SK-N-SH (cell line): ENCODE measurements around the gene ARHGAP6. TPM values are rescaled to one million over a fixed set of nuclear protein-coding genes. Genes with fewer than 3 reads are reported as not detected.
A peak's percentile ranks its signal among the peaks of the same experiment; 100 is the strongest.

Source experiments
- CTCF ChIA-PET: fragments of 300-600, 350-600 bp; formaldehyde crosslinking; extraction: SDS; loops from one replicate; lab custom pipeline; 2021; lab: Yijun Ruan, JAX
- POLR2A ChIA-PET: fragments of 350-600 bp; sonication (Branson Sonifier 250); formaldehyde crosslinking; extraction: SDS; loops from one replicate; lab custom pipeline; 2020; ENCODE audit warnings: antibody characterized with exemption, inconsistent platforms; lab: Yijun Ruan, JAX
- DNase-seq: peaks from one replicate; pipeline ENCODE4 v3.0.0; 2012
- H2AFZ ChIP-seq: fragments of 200-600 bp; sonication (generic); 2 replicates; pipeline ENCODE4 v1.8.1; 2016; ENCODE audit warnings: antibody characterized with exemption, mild to moderate bottlenecking, low read depth
- H3F3A ChIP-seq: fragments of 200-600 bp; sonication (generic); replicated peaks from 2 replicates; pipeline ENCODE3; 2016; ENCODE audit warnings: antibody characterized with exemption, mild to moderate bottlenecking; ENCODE audit not compliant: insufficient read depth
- H3K27ac ChIP-seq, 2 experiments: fragments of 200-500 bp in 1 of 2; fragments of 200-600 bp in 1 of 2; sonication (Bioruptor generic) in 1 of 2; sonication (generic), shearing (Covaris generic) in 1 of 2; 2 replicates each; pipeline versions ENCODE4 v1.5.1 to v1.6.1; 2014 to 2016; ENCODE audit warnings: low read depth in 2 of 2, inconsistent platforms in 1 of 2, low read length in 1 of 2, mild to moderate bottlenecking in 1 of 2, mixed read lengths in 1 of 2
- H3K27me3 ChIP-seq: fragments of 200-600 bp; sonication (generic), shearing (Covaris generic); 2 replicates; pipeline ENCODE4 v1.6.1; 2016; ENCODE audit warnings: mixed run types; ENCODE audit not compliant: insufficient read depth
- H3K36me3 ChIP-seq, 2 experiments: fragments of 200-500 bp in 1 of 2; fragments of 200-600 bp in 1 of 2; sonication (Bioruptor generic) in 1 of 2; sonication (generic) in 1 of 2; replicated peaks in 1 of 2; 2 replicates each; pipeline versions ENCODE3 to v1.5.1; 2014 to 2016; ENCODE audit warnings: low read length in 1 of 2, mild to moderate bottlenecking in 1 of 2; ENCODE audit not compliant: insufficient read depth in 2 of 2, control insufficient read depth in 1 of 2
- H3K4me1 ChIP-seq, 2 experiments: fragments of 200-500 bp in 1 of 2; fragments of 200-600 bp in 1 of 2; sonication (Bioruptor generic) in 1 of 2; sonication (generic), shearing (Covaris generic) in 1 of 2; 2 replicates each; pipeline versions ENCODE4 v1.5.1 to v1.6.1; 2014 to 2016; ENCODE audit warnings: low read depth in 1 of 2, low read length in 1 of 2, mixed run types in 1 of 2; ENCODE audit not compliant: insufficient read depth in 2 of 2, control insufficient read depth in 1 of 2
- H3K4me2 ChIP-seq: fragments of 200-600 bp; sonication (generic), shearing (Covaris generic); 2 replicates; pipeline ENCODE4 v1.6.1; 2017; ENCODE audit warnings: mixed run types
- H3K4me3 ChIP-seq, 2 experiments: fragments of 200-500 bp in 1 of 2; fragments of 200-600 bp in 1 of 2; sonication (Bioruptor generic) in 1 of 2; sonication (generic), shearing (Covaris generic) in 1 of 2; 2 replicates each; pipeline versions ENCODE4 v1.5.1 to v1.8.1; 2014 to 2016; ENCODE audit warnings: low read depth in 2 of 2, inconsistent platforms in 1 of 2, low read length in 1 of 2, mild to moderate bottlenecking in 1 of 2, mixed read lengths in 1 of 2, moderate library complexity in 1 of 2
- H3K79me2 ChIP-seq: fragments of 200-600 bp; sonication (generic); 2 replicates; pipeline ENCODE4 v1.8.1; 2017; ENCODE audit warnings: mild to moderate bottlenecking; ENCODE audit not compliant: insufficient read depth
- H3K9ac ChIP-seq: fragments of 200-600 bp; sonication (generic); 2 replicates; pipeline ENCODE4 v1.6.1; 2017; ENCODE audit warnings: mixed run types
- H3K9me2 ChIP-seq: fragments of 200-600 bp; sonication (generic); 2 replicates; pipeline ENCODE4 v1.6.1; 2017; ENCODE audit warnings: mixed run types
- H3K9me3 ChIP-seq: fragments of 200-600 bp; sonication (generic); 2 replicates; pipeline ENCODE4 v1.6.1; 2017; ENCODE audit warnings: mixed run types, mild to moderate bottlenecking, moderate library complexity
- H4K20me1 ChIP-seq: fragments of 200-600 bp; sonication (generic); 2 replicates; pipeline ENCODE4 v1.6.1; 2017; ENCODE audit warnings: mild to moderate bottlenecking, mixed run types; ENCODE audit not compliant: insufficient read depth
- EP300 ChIP-seq, 2 experiments: IDR thresholded peaks; 2 replicates each; pipeline versions ENCODE4 v1.4.0 to v1.6.1; 2012; ENCODE audit warnings: borderline replicate concordance in 1 of 2, low read depth in 1 of 2, low read length in 1 of 2
- FOSL2 ChIP-seq: IDR thresholded peaks from 2 replicates; pipeline ENCODE4 v1.4.0; 2012; ENCODE audit warnings: low read depth, mild to moderate bottlenecking, moderate library complexity, borderline replicate concordance
- FOXJ3 ChIP-seq: sonication (generic); formaldehyde crosslinking; IDR thresholded peaks from 2 replicates; pipeline ENCODE4 v1.5.1; 2020; ENCODE audit warnings: mild to moderate bottlenecking, missing genetic modification reagents
- FOXM1 ChIP-seq: IDR thresholded peaks from 2 replicates; pipeline ENCODE4 v1.4.0; 2012; ENCODE audit warnings: low read depth, mild to moderate bottlenecking
- GABPA ChIP-seq: IDR thresholded peaks from 2 replicates; pipeline ENCODE4 v1.4.0; 2012; ENCODE audit warnings: low read depth, mild to moderate bottlenecking
- MEF2A ChIP-seq: IDR thresholded peaks from 2 replicates; pipeline ENCODE4 v1.4.0; 2012; ENCODE audit warnings: low read depth, borderline replicate concordance
- MXI1 ChIP-seq: IDR thresholded peaks from 2 replicates; pipeline ENCODE4 v1.6.1; 2012; ENCODE audit warnings: mild to moderate bottlenecking, low read depth, low read length, improper control_type of control experiment
- NFIC ChIP-seq: IDR thresholded peaks from 2 replicates; pipeline ENCODE4 v1.4.0; 2012; ENCODE audit warnings: borderline replicate concordance
- POLR2AphosphoS5 ChIP-seq: IDR thresholded peaks from 2 replicates; pipeline ENCODE4 v1.6.1; 2012; ENCODE audit warnings: low read depth, low read length
- SMC3 ChIP-seq: IDR thresholded peaks from 2 replicates; pipeline ENCODE4 v1.6.1; 2012; ENCODE audit warnings: low read depth, low read length, improper control_type of control experiment
- YY1 ChIP-seq: IDR thresholded peaks from 2 replicates; pipeline ENCODE4 v1.4.0; 2012; ENCODE audit warnings: low read depth, mild to moderate bottlenecking
- WGBS: methylation state at CpG from one replicate; pipeline ENCODE4 v1.1.6; 2017; ENCODE audit warnings: low lambda C conversion rate; 5-methylcytosine and 5-hydroxymethylcytosine counted together
- polyA plus RNA-seq, 3 experiments: library from polyadenylated mRNA; depleted of rRNA; stranded (reverse); fragments of >200 nt; gene quantifications; 2 replicates each; pipeline ENCODE4 v1.2.3, GENCODE V29; 2012
- TF ChIP-seq, protein P1 (sequence below): IDR thresholded peaks from 2 replicates; pipeline ENCODE4 v1.4.0; 2012; ENCODE audit warnings: low read depth
- TF ChIP-seq, protein P2 (sequence below): fragments of 150-350 bp; IDR thresholded peaks from 2 replicates; pipeline ENCODE4 v1.6.1; 2017; ENCODE audit warnings: antibody characterized with exemption, low read length, low read depth, borderline replicate concordance
- TF ChIP-seq, protein P3 (sequence below): IDR thresholded peaks from 2 replicates; pipeline ENCODE4 v1.4.0; 2012; ENCODE audit warnings: low read depth, borderline replicate concordance
- TF ChIP-seq, protein P4 (sequence below): fragments of 200-600 bp; sonication (generic); IDR thresholded peaks from 2 replicates; pipeline ENCODE4 v1.6.1; 2017; ENCODE audit warnings: antibody characterized with exemption, mild to moderate bottlenecking, moderate library complexity

ARHGAP6 gene
- polyA plus RNA-seq, 1 of the 3 experiments (the other 2 are of a cell fraction) = 0.16 TPM

DNA sequence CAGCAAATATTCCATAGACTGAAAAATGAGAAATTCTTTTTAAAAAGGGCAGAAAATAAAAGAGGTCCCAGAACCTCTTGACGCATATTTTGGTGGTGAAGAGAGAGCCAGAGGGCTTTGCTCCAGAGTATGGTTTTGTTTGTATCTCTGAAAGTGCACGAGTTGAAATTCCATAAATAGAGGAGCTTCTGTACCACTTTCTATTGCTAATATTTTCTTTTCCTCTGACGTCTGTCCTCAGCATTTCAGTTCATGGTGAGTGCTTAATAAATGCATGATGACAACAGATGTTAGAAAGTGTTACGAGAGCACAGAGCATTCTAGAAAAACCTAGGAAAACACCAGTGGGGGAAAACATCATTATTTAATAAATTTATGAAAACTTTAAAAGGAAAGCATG lies 227.0 kb downstream of the ARHGAP6 start:
- Histone ChIP-seq H3K9ac (no peak overlapping the region), H3K4me1 (peaks cover 0 to 16% of the 10 kb centered on the region in 2 experiments; a peak in 1 of 4 replicates), H3F3A (peaks cover 15% of the 10 kb centered on the region), H3K79me2 (no peaks in the 10 kb centered on the region), H2AFZ (no peak overlapping the region), H3K4me3 (no peak overlapping the region), H3K27ac (no peak overlapping the region), H3K36me3 (no peaks in the 10 kb centered on the region), H3K27me3 (no peaks in the 10 kb centered on the region), H3K9me2 (no peaks in the 10 kb centered on the region), H3K9me3 (no peaks in the 10 kb centered on the region), H3K4me2 (no peak overlapping the region)
- CTCF ChIA-PET = interaction anchor here (1.1 kb wide), 1 partner anchor 295 kb away, joined by 3 read pairs; no protein-coding TSS in a partner anchor
- 42% methylated on average over 4 of the region's 4 CpGs for WGBS
- no peak for DNase-seq
- POLR2A ChIA-PET = no interaction called here
- TF ChIP-seq MXI1 = no peak
- no peak for TF ChIP-seq YY1
- TF ChIP-seq EP300 (IDR thresholded peaks at IDR 0.05; ENCODE audit: borderline replicate concordance in 1 of 2, low read depth in 1 of 2, low read length in 1 of 2) = no peak
- no peak for TF ChIP-seq GABPA
- no peak for TF ChIP-seq MEF2A
- TF ChIP-seq, protein P1, sequence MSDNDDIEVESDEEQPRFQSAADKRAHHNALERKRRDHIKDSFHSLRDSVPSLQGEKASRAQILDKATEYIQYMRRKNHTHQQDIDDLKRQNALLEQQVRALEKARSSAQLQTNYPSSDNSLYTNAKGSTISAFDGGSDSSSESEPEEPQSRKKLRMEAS = no peak
- TF ChIP-seq, all 33 proteins: peak for 0
- H4K20me1 ChIP-seq = no peaks in the 10 kb centered on the region

DNA sequence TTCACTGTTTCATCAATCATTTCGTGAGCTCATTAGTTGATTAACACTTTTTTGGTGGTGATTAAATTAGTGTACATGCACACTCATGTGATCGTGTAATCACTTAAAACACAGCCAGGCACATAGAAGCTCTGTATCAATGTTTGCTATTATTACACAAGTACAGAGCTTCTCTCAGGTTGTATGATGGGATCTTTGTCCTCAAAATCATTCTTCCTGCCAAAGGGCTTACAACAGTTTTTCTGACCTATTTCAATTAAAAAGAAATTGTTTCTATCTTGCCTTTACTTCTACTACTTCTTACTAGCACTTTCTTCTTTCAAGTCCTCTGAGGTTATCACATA lies 227.4 kb downstream of the ARHGAP6 start:
- H4K20me1 ChIP-seq = no peaks in the 10 kb centered on the region
- peaks cover 15% of the 10 kb centered on the region for H3F3A ChIP-seq
- ChIA-PET CTCF (interaction anchor here (1.1 kb wide), 1 partner anchor 295 kb away, joined by 3 read pairs; no protein-coding TSS in a partner anchor), POLR2A (no interaction called here)
- DNase-seq = no peak
- H3K79me2 ChIP-seq = no peaks in the 10 kb centered on the region
- 0 out of 2 replicates have a peak overlapping the region, but pooled peaks have one; percentile 44 for H2AFZ ChIP-seq
- 39% methylated on average over 2 of the region's 2 CpGs for WGBS
- H3K27ac ChIP-seq = no peak overlapping the region
- H3K4me3 ChIP-seq = no peak overlapping the region
- peaks cover 0 to 16% of the 10 kb centered on the region in 2 experiments; a peak in 1 of 4 replicates for H3K4me1 ChIP-seq
- H3K9me3 ChIP-seq = no peaks in the 10 kb centered on the region
- H3K9ac ChIP-seq = no peak overlapping the region
- H3K27me3 ChIP-seq = no peaks in the 10 kb centered on the region
- H3K9me2 ChIP-seq = no peaks in the 10 kb centered on the region
- no peaks in the 10 kb centered on the region for H3K36me3 ChIP-seq
- TF ChIP-seq, protein P2, sequence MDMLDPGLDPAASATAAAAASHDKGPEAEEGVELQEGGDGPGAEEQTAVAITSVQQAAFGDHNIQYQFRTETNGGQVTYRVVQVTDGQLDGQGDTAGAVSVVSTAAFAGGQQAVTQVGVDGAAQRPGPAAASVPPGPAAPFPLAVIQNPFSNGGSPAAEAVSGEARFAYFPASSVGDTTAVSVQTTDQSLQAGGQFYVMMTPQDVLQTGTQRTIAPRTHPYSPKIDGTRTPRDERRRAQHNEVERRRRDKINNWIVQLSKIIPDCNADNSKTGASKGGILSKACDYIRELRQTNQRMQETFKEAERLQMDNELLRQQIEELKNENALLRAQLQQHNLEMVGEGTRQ = no peak
- no peak for TF ChIP-seq SMC3
- TF ChIP-seq, protein P3, sequence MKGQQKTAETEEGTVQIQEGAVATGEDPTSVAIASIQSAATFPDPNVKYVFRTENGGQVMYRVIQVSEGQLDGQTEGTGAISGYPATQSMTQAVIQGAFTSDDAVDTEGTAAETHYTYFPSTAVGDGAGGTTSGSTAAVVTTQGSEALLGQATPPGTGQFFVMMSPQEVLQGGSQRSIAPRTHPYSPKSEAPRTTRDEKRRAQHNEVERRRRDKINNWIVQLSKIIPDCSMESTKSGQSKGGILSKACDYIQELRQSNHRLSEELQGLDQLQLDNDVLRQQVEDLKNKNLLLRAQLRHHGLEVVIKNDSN = no peak
- no peak for TF ChIP-seq NFIC
- no peak for TF ChIP-seq GABPA
- no peak for TF ChIP-seq YY1
- no peak for TF ChIP-seq FOXJ3 (CRISPR knock-in tag)
- no peak for TF ChIP-seq FOXM1
- TF ChIP-seq FOSL2 = no peak
- no peak for TF ChIP-seq POLR2AphosphoS5
- TF ChIP-seq, protein P1 = no peak
- no peak for TF ChIP-seq MEF2A
- TF ChIP-seq, protein P4, sequence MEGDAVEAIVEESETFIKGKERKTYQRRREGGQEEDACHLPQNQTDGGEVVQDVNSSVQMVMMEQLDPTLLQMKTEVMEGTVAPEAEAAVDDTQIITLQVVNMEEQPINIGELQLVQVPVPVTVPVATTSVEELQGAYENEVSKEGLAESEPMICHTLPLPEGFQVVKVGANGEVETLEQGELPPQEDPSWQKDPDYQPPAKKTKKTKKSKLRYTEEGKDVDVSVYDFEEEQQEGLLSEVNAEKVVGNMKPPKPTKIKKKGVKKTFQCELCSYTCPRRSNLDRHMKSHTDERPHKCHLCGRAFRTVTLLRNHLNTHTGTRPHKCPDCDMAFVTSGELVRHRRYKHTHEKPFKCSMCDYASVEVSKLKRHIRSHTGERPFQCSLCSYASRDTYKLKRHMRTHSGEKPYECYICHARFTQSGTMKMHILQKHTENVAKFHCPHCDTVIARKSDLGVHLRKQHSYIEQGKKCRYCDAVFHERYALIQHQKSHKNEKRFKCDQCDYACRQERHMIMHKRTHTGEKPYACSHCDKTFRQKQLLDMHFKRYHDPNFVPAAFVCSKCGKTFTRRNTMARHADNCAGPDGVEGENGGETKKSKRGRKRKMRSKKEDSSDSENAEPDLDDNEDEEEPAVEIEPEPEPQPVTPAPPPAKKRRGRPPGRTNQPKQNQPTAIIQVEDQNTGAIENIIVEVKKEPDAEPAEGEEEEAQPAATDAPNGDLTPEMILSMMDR = no peak
- H3K4me2 ChIP-seq = no peak overlapping the region
